ENCODE measurements around the gene BBS9. TPM values are rescaled to one million over a fixed set of nuclear protein-coding genes. Genes with fewer than 3 reads are reported as not detected.

BBS9 gene
- total RNA-seq, 2 donors from 2014 or later: 14.2 to 23.6 TPM

DNA sequence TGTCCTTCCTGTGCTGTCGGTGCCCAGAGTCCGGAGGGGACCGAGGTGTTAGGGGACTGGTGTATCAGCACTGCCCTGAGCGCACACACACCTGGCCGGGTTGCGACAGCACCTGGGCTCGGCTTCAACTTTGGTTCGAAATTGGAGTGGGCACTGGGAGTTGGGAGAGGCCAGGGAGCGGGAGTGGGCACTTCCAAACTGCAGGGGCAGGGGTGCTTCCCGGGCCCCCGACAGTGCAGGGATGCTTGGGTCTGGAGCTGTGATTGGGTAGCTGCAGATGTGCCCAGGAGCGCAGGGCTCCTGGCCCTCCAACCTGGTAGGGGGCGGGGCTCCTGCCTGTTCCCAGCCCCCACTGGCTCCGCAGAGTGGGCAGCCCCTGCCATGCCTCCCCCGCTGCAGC lies 7.7 kb downstream of the BBS9 start:
- no peak overlapping the region for H3K27ac ChIP-seq
- DNase-seq (no peak), ATAC-seq (no peak)

DNA sequence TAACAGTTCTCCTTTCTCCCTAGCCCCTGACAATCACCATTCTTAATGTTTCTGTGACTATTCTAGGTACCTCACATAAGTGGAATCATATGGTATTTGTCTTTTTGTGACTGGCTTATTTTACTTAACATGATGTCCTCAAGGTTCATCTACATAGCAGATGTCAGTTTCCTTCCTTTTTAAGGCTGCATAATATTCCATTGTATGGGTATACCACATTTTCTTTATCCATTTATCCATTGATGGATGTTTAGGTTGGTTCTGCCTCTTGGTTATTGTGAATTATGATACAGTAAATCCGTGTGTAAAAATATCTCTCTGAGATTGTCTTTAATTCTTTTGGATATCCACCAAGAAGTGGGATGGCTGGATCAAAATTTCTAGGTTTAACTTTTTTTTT lies 13.2 kb downstream of the BBS9 start:
- intact Hi-C loops (cut with DNase I): no loop called here
- no peaks in the 10 kb centered on the region for H3K27me3 ChIP-seq
- no peaks in the 10 kb centered on the region for H3K36me3 ChIP-seq (replicated peaks in 1 of 2; ENCODE audit: insufficient read depth in 1 of 2, low read depth in 2 of 2)
- peaks cover 10% of the 10 kb centered on the region for H3K4me1 ChIP-seq
- no peaks in the 10 kb centered on the region for H3K9me3 ChIP-seq
- DNase-seq (no peak), ATAC-seq (no peak)
- no peak overlapping the region for H3K4me3 ChIP-seq
- TF ChIP-seq, protein P1, sequence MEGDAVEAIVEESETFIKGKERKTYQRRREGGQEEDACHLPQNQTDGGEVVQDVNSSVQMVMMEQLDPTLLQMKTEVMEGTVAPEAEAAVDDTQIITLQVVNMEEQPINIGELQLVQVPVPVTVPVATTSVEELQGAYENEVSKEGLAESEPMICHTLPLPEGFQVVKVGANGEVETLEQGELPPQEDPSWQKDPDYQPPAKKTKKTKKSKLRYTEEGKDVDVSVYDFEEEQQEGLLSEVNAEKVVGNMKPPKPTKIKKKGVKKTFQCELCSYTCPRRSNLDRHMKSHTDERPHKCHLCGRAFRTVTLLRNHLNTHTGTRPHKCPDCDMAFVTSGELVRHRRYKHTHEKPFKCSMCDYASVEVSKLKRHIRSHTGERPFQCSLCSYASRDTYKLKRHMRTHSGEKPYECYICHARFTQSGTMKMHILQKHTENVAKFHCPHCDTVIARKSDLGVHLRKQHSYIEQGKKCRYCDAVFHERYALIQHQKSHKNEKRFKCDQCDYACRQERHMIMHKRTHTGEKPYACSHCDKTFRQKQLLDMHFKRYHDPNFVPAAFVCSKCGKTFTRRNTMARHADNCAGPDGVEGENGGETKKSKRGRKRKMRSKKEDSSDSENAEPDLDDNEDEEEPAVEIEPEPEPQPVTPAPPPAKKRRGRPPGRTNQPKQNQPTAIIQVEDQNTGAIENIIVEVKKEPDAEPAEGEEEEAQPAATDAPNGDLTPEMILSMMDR (IDR thresholded peaks at IDR 0.05): no peak
- no peak for TF ChIP-seq POLR2A (IDR thresholded peaks at IDR 0.05)
- H3K27ac ChIP-seq: no peak overlapping the region
- WGBS, 2 donors: 87 to 95% methylated on average over 1 of the region's 1 CpG

More for the DNA sequence above, 7.7 kb downstream of the BBS9 start:
- Histone ChIP-seq H3K4me3 (no peak overlapping the region), H3K36me3 (replicated peaks in 1 of 2; ENCODE audit: insufficient read depth in 1 of 2, low read depth in 2 of 2) (no peaks in the 10 kb centered on the region), H3K27me3 (no peaks in the 10 kb centered on the region), H3K4me1 (no peaks in the 10 kb centered on the region), H3K9me3 (no peaks in the 10 kb centered on the region)
- intact Hi-C loops (cut with DNase I): no loop called here
- TF ChIP-seq POLR2A (IDR thresholded peaks at IDR 0.05): no peak
- TF ChIP-seq, protein P1 (IDR thresholded peaks at IDR 0.05): no peak
- 87 to 91% methylated on average over 11 to 14 of the region's 15 CpGs for WGBS, 2 donors

DNA sequence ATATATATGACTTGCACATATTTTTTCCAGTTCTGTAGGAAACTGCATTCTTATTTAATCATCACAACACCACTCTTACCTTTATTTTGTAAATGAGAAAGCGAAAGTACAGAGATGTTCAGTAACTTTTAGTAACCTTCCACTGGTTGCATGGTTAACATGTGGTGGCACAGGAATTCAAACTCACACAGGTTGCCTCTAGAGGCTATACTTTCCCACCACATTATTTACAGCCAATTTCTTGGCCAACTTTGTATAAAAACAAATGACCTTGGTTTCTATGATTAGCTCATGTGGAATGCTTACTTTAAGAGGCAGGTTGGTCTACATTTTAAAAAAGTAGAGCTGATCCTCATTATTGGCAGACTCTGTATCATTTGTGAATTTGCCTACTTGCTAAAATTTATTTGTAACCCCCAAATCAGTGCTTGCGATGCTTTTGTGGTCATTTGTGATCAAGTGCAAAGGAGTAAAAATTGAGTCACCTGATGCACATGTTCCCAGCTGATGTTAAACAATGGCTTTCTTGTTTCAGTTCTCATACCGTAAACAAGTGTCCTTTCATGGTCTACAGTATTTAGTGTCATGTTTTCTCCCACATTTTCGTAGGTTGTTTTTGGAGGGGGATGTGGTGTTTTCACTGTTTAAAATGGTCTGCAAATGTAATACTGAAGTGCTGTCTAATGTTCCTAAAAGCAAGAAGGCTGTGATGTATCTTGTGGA lies 14.8 kb downstream of the BBS9 start:
- H3K4me1 ChIP-seq: peaks cover 10% of the 10 kb centered on the region
- TF ChIP-seq POLR2A (IDR thresholded peaks at IDR 0.05): no peak
- TF ChIP-seq, protein P1 (IDR thresholded peaks at IDR 0.05): no peak
- no peaks in the 10 kb centered on the region for H3K9me3 ChIP-seq
- no peak overlapping the region for H3K4me3 ChIP-seq
- peak in 1 of 4 donors; percentile 8 for DNase-seq
- ATAC-seq: peak; percentile 81
- no peaks in the 10 kb centered on the region for H3K27me3 ChIP-seq
- WGBS, 2 donors: 33 to 36% methylated on average over 4 of the region's 4 CpGs
- H3K36me3 ChIP-seq (replicated peaks in 1 of 2; ENCODE audit: insufficient read depth in 1 of 2, low read depth in 2 of 2): no peaks in the 10 kb centered on the region
- intact Hi-C loops (cut with DNase I): no loop called here
- H3K27ac ChIP-seq: peak overlapping the region in 2 of 4 donors; percentile 39 to 42

DNA sequence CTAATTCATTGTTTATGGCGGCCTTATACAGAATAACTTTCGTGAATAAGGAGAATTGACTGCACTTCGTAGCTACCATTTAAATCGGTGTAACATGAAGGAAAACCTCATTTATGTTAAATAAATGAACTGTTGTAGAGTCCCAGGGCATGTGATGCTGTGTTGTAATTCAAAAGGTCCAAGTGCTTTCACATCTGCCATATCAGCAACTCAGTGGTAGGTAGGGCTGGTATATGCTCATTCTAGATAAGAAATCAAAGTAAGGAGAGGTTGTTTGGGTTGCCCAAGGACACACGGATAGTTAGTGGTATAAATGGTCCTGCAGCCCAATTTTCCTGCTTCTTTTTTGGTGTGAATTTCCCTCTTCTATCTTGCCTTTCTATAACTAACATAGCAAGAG lies 15.8 kb downstream of the BBS9 start:
- H3K9me3 ChIP-seq: no peaks in the 10 kb centered on the region
- H3K36me3 ChIP-seq (replicated peaks in 1 of 2; ENCODE audit: insufficient read depth in 1 of 2, low read depth in 2 of 2): no peaks in the 10 kb centered on the region
- no peak for DNase-seq
- TF ChIP-seq, protein P1 (IDR thresholded peaks at IDR 0.05): no peak
- TF ChIP-seq POLR2A (IDR thresholded peaks at IDR 0.05): no peak
- H3K4me3 ChIP-seq: no peak overlapping the region
- peaks cover 10% of the 10 kb centered on the region for H3K4me1 ChIP-seq
- WGBS, 2 donors: 83 to 87% methylated on average over 5 of the region's 5 CpGs
- no peak for ATAC-seq
- H3K27ac ChIP-seq: no peak overlapping the region
- intact Hi-C loops (cut with DNase I): no loop called here
- H3K27me3 ChIP-seq: no peaks in the 10 kb centered on the region

DNA sequence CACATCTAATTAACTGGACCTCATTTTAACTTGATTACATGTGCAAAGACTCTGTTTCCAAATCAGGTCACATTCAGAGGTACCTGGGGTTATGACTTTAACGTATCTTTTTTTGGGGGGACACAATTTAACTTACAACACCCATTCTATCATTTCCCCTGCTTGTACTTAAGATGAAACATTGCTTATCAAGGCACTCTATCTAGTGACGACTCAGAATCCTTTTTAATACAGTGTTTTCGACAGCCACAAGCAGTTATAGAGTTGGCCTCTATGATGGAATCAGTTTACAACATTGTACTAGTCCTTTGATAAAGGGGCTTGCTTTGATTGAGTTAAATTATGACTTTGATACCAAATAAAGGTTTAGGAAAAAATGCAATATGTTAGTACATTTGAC lies 22.7 kb downstream of the BBS9 start:
- ATAC-seq: no peak
- TF ChIP-seq POLR2A (IDR thresholded peaks at IDR 0.05): no peak
- TF ChIP-seq, protein P1 (IDR thresholded peaks at IDR 0.05): no peak
- Histone ChIP-seq H3K27ac (no peak overlapping the region), H3K4me3 (no peak overlapping the region), H3K36me3 (replicated peaks in 1 of 2; ENCODE audit: insufficient read depth in 1 of 2, low read depth in 2 of 2) (no peaks in the 10 kb centered on the region), H3K27me3 (no peaks in the 10 kb centered on the region), H3K9me3 (no peaks in the 10 kb centered on the region), H3K4me1 (no peaks in the 10 kb centered on the region)
- intact Hi-C loops (cut with DNase I): no loop called here
- DNase-seq: no peak
- WGBS, 2 donors: 82 to 91% methylated on average over 3 of the region's 3 CpGs
